A172 (cell line): ENCODE results near the gene PIK3CA. TPM values are rescaled to one million over a fixed set of nuclear protein-coding genes. Genes with fewer than 3 reads are reported as not detected.
"Not testable (repeated sequence)": the region's sequence is repeated elsewhere in the genome, so short reads cannot be mapped to it uniquely, and the experiment has no call there.

Source experiments
- DNase-seq: peaks from one replicate; pipeline ENCODE4 v3.0.0-alpha.2; 2015; ENCODE audit warnings: low spot score
- total RNA-seq: library from RNA; depleted of rRNA; stranded (reverse); fragments of >200 nt; shearing (Covaris generic); gene quantifications from 2 replicates; pipeline ENCODE4 v1.2.3, GENCODE V29; 2014; rRNA removed

The PIK3CA gene
- total RNA-seq, 1 experiment from 2014 or later: 23.1 TPM

DNA sequence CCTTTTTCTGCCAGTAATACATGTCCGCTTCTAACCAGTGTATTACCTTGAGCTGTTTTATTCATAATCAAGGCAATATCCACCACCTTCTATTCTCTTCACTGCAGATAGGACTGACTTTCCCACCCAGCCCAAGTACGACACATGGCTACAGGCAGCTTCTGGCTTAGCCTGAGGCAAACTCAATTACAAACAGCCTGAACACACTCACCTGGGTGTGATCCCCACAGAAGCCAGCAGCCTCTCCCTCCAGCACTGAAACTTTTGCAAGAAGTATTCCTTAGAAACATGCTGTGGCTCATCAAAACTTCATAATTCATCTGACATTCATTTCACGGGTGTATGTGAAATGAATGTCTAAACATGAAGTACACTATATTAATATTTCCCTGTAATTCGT, 116.3 kb downstream of the PIK3CA start:
- DNase-seq: no peak

DNA sequence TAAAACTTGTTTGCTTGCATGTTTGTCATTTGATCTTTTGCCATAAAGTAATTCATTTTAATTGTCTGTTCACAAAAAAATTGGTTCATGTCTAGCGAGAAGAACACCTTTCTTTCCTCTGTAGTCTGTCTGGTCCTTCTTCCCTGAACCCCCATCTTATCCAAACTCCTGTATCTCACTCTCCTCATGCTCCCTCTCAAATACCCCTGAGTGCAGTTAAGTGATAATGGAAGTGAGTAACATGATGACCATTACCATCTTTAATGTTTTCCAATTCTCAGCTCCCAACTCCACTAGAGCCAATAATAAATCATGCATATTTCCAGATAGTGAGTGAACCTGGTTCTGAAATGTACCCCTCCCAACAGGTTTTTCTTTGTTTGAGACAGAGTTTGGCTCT, 116.9 kb downstream of the PIK3CA start:
- no peak for DNase-seq

DNA sequence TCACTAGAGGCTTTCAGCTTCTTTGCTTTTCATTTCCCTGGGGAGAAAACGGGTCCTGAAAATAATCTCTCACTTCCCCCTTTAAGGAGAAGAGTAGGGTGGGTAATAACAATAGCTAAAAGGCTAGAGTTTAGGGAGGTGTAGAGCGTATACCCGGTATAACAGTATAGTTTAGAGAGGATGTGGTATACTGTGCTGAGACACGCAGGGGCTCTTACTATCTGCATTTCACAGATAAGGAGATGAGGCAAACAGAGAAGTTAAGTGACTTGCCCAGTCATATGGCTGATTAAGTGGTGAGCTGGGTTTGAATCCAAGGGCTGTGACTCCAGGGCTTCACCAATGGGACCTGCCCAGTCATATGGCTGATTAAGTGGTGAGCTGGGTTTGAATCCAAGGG, 117.7 kb downstream of the PIK3CA start:
- DNase-seq: no peak

DNA sequence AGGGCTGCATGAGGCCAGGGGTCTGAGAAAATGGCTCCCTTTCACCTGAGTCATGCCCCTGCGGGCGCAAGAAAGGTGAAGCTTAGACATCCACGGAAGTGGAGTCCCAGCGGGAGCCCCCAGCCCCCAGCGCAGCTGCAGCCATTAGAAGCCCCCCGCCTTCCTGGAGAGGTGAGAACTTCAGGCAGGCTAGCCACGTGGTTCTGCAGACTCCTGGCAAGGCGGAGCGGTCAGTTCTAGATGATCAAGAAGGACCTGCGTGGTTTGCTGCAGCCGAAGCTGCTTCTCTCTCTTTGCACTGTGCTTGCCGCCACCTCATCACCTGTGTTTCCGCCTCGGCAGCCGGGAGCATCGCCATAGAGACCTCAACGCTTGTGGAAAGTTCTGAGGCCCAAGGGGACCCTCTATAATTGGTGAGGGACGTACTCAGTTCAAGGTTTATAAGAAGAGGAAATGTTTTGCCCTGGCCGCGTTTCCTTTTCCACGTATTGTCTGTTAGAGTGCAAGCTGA, 118.6 kb downstream of the PIK3CA start:
- no peak for DNase-seq

DNA sequence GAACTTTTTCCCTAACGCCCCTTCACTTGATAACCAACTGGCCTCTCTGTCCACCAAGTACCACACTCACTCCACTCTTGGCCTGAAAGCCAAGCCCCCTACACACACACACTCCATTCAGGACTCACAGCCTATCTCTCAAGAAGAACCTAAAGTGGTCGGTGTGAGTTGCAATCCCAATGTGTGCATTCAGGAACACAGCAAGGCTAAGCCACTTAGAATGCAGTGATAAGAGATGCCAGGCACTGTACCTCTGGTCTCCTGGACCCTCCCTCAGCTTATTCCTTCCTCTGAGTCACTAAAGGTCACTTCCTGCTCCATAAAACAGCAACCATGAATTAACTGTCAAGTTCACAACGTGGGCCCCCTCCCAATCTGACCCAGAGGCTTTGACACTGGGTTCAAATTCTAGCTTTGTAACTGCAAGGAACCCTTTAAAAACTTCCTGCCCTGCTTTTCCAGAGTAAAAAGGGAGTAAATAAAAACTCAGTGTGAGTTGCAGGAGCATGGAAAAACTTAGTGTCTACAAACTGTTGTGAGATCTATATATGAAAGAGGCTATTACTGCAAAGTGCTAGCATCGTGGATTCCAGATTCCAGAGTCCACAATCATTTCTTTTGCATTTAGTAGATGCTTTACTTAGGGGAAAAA, 120.4 kb downstream of the PIK3CA start:
- DNase-seq: no peak

DNA sequence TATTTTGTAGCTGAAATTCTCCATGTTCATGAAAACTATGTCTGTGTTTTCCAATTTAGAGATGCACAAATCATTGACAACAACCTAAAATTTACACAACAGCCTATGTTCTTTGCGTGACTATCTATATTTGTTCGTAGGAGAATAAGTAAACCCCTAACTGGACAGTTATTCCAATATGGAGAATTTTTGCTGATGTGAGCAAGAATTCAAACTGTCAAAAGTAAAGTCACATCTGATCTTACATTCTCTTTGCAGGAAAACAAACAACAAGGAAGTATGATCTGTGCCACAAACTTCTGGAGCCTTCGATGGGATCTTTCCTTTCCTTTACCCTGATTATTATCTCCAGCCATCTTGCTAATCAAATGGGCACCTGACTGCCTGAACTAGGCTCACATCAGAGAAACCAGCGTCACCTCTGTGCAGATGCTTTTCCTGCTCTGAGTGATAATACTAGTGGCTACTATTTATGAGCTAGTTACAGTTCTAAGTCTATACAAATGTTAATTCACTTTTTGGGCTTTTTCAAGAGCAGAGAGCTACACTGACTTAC, 121.1 kb downstream of the PIK3CA start:
- DNase-seq: no peak

DNA sequence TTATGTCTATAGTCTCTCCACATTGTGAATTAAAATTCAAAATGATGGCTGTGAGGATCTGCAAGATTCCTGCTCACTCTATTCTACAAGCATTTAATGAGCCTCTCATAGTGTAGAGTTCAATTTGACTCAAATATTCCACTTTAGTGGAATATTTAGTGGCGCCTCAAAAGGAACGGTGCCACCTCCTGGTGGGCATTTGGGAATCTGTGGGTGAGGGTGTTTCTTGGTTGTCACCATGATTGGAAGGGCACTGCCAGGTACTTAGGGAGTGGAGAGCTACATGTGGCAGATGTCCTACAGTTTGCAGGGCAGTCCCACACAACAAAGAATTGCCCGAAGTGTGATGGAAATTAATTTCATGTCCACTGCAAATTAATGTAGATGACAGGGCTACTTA, 124.2 kb downstream of the PIK3CA start:
- no peak for DNase-seq

DNA sequence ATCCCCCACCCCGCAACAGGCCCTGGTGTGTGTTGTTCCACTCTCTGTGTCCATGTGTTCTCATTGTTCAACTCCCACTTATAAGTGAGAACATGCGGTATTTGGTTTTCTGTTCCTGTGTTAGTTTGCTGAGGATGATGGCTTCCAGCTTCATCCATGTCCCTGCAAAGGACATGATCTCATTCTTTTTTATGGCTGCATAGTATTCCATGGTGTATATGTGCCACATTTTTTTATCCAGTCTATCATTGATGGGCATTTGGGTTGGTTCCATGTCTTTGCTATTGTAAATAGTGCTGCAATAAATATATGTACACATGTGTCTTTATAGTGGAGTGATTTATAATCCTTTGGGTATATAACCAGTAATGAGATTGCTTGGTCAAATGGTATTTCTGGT, 126.3 kb downstream of the PIK3CA start:
- DNase-seq: not testable (repeated sequence)

DNA sequence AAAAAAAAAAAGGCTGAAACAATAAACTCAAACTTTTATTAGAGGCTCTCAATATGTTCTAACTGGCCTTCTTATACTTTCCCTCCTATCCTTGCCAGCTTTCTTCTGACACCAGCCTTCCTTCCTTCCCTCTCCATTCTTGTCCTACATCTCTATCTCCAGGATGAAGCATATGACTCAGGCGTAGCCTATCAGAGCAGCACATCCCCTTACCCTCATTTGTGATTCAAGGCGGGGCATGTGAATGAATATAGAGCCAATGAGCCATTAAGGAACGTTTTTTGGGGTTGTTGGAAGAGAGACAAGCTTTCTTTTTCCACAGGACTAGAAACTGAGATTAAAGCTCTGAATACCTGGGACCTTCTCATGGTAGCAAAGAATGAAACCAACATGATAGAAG, 127.8 kb downstream of the PIK3CA start:
- no peak for DNase-seq

DNA sequence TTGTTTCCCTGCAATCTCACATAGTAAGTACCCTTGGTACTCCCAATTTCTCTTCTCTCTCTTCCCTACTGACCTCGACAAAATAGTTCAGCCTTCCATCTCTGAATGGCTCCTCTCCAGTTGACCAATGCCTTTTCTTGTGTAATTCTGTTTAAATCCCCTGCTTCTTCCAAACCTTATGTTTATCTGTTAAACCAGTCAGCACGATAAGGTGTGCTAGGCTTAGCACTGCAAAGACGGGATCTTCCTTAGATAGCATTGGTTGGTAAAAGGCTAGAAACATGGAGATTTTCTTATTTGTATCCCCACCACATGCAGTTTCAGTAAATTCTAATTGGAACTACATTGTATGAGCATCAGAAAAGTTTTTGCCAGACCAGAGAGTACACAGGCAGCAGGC, 128.6 kb downstream of the PIK3CA start:
- DNase-seq: no peak

DNA sequence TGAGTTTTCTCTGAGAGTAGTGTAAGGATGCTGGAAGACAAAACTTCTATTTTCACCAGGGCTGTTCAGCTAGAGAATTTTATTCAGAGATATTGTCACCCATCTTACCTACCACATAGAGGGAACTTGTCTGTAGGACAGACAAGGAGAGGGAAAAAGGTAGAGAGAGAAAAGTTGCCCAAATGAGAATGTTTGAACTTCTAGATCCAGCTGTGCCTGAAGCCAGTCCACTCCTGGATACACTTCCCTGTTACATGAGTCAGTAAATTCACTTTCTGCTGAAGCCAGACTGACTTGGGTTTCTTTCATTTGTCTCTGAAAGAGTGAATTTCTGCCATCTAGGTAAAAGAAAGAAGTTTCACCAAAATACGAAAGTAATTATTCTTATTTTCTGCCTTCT, 130.0 kb downstream of the PIK3CA start:
- DNase-seq: no peak

DNA sequence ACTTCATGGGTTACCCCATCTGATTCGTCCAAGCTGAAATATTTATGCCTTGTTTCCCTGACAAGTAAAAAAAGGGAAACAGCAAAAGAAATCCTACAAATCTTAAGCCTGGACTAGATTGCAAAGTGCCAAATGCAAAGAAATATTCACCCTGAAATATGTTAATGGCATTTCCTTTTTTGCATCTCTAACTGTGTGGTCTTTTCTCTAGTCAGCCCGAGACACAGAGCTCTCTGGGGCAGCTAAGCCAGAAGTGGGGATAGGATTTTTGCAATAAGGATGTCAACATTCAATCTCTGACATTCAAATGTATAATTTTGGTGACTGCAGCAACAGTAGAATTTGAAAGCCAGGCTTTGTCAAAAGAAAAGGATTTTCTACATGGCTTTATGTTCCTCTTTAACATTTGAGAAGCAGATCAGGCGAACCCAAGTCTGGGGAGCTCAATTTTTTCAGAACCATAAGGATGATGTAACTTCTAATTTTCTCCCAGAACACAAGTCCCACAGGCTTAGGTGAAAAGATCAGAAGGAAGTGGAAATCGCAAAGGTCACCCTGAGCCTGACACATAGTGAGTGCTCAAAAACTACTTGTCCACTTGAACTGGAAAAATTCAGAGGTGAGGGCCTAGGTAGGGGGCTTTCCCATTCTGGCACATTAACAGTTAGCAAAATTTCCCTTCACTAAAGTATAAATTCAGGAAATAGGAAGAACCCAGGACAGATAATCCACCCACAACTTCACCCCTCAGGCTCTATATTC, 131.0 kb downstream of the PIK3CA start:
- DNase-seq: no peak

DNA sequence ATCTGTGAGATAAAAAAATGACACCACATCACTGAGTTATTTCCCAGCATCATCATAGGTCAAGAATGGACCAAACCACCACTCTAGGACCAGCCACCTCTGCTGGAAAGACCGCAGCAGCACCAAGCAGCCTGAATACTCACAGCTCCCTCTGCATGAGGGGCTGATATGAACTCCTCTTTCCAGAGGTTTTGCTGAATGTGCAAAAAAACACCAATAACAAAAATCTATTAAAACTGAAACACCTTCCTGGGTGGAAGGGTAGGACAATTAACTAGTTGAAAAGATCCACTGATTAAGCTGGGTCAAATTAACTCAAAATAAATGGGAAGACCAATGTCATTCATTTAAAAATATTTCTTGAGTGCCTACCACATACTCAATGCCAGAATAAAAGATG, 131.7 kb downstream of the PIK3CA start:
- no peak for DNase-seq

DNA sequence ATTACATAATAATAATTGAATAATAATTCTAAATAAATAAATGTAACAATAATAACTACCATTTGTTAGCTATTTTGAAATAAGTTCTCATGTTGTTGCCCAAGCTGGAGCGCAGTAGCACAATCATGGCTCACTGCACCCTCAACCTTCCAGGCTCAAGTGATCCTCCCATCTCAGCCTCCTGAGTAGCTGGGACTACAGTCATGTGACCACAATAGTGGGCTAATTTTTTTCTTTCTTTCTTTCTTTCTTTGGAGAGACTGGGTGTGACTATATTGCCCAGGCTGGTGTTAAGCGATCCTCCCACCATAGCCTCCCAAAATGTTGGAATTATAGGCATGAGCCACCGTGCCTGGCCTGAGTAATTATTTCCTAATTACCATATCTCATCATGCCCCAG, 133.7 kb downstream of the PIK3CA start:
- DNase-seq: no peak

DNA sequence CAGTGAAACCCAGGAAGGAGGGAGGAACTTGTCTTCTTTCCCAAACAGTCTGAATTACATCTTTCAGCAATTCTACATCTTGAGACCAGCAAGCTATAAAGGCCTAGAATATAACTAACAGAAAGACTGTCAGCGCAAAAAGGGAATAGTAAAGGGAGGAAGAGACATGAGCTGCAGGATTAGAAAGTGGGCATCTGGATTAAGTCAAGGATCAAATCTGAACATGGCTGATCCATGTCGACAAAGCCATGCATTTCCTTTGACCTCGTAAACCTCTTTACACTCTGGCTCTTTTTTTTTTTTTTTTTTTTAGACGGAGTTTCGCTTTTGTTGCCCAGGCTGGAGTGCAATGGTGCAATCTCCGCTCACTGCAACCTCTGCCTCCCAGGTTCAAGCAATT, 138.2 kb downstream of the PIK3CA start:
- DNase-seq: no peak

DNA sequence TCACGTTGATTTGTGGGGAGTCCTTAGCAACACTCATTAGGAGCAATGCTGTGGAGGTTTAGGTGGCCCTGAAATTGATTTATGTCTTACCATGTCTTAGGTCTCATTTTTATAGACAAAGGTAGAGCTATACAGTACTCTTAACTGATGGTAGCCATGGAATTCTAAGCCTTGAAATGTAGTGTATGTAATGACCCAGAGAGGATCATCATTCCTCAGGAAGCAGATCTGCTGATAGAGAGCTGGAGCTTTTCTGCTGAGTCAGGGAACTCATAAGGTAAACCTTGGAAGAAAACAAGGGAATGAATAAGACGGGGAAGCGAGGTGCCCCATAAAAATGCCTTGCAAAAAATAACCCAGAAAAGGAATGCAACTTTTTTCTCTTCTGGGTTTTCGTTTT, 140.7 kb downstream of the PIK3CA start:
- DNase-seq: no peak

DNA sequence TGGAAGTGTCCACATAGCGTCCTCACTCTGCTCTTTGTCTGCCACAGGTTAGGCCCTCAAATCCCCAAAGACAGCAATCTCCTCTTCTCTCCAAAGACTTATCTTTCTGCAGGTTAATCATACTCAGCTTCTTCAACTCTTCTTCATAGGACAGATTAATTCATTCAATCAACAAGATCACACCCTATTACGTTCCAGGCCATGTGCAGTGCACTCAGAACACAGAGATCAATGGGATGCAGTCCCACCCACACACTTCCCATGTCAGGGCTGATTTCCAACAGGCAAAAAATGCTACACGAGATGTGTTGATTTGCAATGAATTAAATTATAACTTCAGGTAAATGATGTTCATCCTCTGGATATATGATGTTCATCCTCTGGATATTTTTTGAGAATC, 141.1 kb downstream of the PIK3CA start:
- no peak for DNase-seq

Other genes with a start within 250 kb of the PIK3CA start
- gene ZMAT3, start 76.5 kb upstream of the PIK3CA start, total RNA-seq: 10.5 and 13.3 TPM in 2 replicates
- gene KCNMB3, start 102.8 kb downstream of the PIK3CA start, total RNA-seq: 2.4 and 3.5 TPM in 2 replicates
- gene ZNF639, start 174.7 kb downstream of the PIK3CA start, total RNA-seq: 122 and 145 TPM in 2 replicates
- gene MFN1, start 199.4 kb downstream of the PIK3CA start, total RNA-seq: 78.9 and 83.2 TPM in 2 replicates